Tibial artery (tissue), 4 donors: Measurements from ENCODE around the gene ARHGAP24.

Source experiments
- DNase-seq, 2 donors: peaks; one replicate each; pipeline ENCODE4 v3.0.0-alpha.2; 2019
- H3K27ac ChIP-seq, 2 donors: fragments of 200-600 bp; sonication (generic) in 1 of 2; 1 replicate in 1 of 2; 2 replicates in 1 of 2; pipeline ENCODE4 v1.5.1; 2018 to 2019; ENCODE audit warnings: mild to moderate bottlenecking in 1 of 2
- H3K27me3 ChIP-seq, 2 donors: fragments of 200-600 bp; sonication (generic) in 1 of 2; one replicate each; pipeline versions ENCODE4 v1.5.1 to v1.6.0; 2016 to 2019
- H3K36me3 ChIP-seq, 3 donors: fragments of 200-600 bp; sonication (generic) in 2 of 3; one replicate each; pipeline ENCODE4 v1.5.1; 2016 to 2019; ENCODE audit warnings: mild to moderate bottlenecking in 2 of 3
- H3K4me1 ChIP-seq, 4 donors: fragments of 200-600 bp; sonication (generic) in 2 of 4; 1 replicate in 3 of 4; 2 replicates in 1 of 4; pipeline ENCODE4 v1.5.1; 2016 to 2019
- H3K4me3 ChIP-seq, 2 donors: fragments of 200-600 bp; sonication (generic) in 1 of 2; 1 replicate in 1 of 2; 2 replicates in 1 of 2; pipeline ENCODE4 v1.5.1; 2018 to 2019; ENCODE audit warnings: mild to moderate bottlenecking in 2 of 2
- H3K9me3 ChIP-seq, 3 donors: fragments of 200-600 bp; sonication (generic) in 1 of 3; one replicate each; pipeline ENCODE4 v1.5.1; 2016 to 2019
- intact Hi-C: fragments of 100-400 bp; cut with DNase I; formaldehyde crosslinking; loops from one replicate; pipeline ENCODE4 v1.15.0; 2023; ENCODE audit warnings: low total_unique reads
- TF ChIP-seq, protein P1 (sequence below), 2 experiments: fragments of 200-600 bp in 1 of 2; fragments of 450-650 bp in 1 of 2; IDR thresholded peaks; one replicate each; pipeline ENCODE4 v1.5.1; 2017 to 2019; ENCODE audit warnings: antibody characterized with exemption in 2 of 2, mild to moderate bottlenecking in 1 of 2, moderate library complexity in 1 of 2

The ARHGAP24 gene

DNA sequence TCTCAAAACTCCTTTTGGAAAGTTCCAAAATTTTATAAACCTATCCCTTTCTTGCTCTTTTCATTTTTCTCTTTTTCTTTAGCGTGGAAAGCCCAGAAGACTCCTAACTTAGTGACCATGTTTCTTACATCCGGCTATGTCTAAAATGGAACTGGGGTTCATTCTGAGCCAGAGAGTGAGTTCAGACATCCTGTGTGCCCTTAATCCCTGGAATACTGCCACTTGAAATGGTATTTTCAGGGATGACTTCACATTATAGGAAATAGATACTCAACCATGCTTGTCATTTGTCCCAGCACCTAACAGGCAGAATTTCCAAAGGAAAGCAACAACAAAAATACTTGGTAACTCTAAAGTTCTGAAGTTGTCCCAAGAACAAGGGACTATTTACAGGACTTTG is 379.6 kb downstream of the ARHGAP24 start:
- no peak overlapping the region for H3K27ac ChIP-seq
- intact Hi-C loops = no loop called here

DNA sequence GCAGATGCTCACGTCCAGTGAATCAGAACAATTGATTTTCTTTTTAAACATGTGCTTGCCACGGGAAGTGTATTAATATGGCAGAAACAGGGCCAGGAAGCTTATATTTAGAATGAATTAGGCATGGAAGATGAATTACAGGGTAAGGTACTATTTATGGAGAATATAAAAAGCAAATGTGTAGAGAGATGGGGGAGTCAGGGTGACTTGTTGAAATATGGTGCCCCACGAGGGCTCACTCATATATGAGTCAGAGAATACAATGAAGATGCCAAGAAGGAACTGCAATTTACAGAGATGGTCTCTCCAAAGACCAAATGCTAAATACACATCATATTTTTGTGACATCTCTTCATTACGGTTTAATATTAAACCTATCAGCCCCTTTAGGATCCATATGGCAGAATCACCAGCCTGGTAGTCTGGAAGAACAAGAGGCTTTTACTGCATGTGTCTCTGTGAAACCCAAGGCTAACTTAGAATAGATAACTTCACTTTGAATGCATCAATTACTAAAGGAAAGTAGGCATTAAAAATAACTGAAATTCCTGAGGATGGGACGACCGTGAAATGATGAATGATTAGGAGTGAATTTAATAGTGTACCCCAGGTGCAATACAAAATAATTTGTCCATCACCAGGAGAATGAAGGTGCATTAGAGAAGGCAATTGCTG is 385.3 kb downstream of the ARHGAP24 start:
- H3K36me3 ChIP-seq = no peaks in the 10 kb centered on the region
- peak overlapping the region; percentile 35 to 48 for H3K27ac ChIP-seq
- peaks cover 0 to 49% (median 17%) of the 10 kb centered on the region in 4 donors for H3K4me1 ChIP-seq
- TF ChIP-seq, protein P1, sequence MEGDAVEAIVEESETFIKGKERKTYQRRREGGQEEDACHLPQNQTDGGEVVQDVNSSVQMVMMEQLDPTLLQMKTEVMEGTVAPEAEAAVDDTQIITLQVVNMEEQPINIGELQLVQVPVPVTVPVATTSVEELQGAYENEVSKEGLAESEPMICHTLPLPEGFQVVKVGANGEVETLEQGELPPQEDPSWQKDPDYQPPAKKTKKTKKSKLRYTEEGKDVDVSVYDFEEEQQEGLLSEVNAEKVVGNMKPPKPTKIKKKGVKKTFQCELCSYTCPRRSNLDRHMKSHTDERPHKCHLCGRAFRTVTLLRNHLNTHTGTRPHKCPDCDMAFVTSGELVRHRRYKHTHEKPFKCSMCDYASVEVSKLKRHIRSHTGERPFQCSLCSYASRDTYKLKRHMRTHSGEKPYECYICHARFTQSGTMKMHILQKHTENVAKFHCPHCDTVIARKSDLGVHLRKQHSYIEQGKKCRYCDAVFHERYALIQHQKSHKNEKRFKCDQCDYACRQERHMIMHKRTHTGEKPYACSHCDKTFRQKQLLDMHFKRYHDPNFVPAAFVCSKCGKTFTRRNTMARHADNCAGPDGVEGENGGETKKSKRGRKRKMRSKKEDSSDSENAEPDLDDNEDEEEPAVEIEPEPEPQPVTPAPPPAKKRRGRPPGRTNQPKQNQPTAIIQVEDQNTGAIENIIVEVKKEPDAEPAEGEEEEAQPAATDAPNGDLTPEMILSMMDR (IDR thresholded peaks at IDR 0.05) = no peak
- H3K9me3 ChIP-seq = no peaks in the 10 kb centered on the region
- no peaks in the 10 kb centered on the region for H3K27me3 ChIP-seq
- intact Hi-C loops = no loop called here
- no peak overlapping the region for H3K4me3 ChIP-seq
- DNase-seq = no peak

More for the DNA sequence above, 379.6 kb downstream of the ARHGAP24 start:
- Histone ChIP-seq H3K4me3 (no peak overlapping the region), H3K9me3 (no peaks in the 10 kb centered on the region), H3K4me1 (peaks cover 0 to 10% (median 1%) of the 10 kb centered on the region in 4 donors), H3K36me3 (no peaks in the 10 kb centered on the region), H3K27me3 (no peaks in the 10 kb centered on the region)
- DNase-seq = no peak
- TF ChIP-seq, protein P1 (IDR thresholded peaks at IDR 0.05) = no peak

DNA sequence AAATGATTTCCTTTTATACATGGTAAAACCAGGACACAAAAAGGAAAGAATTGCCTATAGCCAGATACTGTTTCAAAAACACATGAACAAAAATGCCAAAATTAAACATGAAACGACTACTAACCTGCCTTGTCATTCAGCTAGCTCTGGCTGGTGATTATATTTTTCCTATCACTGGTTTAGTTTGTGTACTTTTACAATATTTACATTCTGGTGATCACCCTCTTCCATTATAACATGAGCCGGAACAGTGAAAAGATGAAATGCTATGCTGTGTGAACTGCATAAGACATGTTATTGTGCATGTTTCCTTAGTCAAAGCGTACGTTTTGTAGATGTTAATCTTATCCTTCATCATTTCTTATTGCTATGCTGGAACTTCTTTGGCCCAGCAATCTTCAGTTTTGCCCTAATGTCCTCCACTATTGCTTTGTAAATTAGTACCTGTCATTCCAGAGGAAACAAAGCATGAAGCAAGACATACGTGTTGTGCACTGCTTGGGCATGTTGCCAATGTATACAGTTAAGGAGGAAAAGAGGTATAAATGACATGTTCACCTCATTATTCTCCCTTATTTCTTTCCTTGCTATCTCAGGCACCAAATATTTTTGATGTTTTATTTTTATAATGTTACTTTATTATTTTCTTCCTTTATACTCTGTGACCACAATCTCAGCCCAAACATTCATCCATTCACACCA is 386.3 kb downstream of the ARHGAP24 start:
- intact Hi-C loops = no loop called here
- DNase-seq = no peak
- peak overlapping the region; percentile 11 to 41 for H3K27ac ChIP-seq
- H3K27me3 ChIP-seq = no peaks in the 10 kb centered on the region
- peaks cover 0 to 56% (median 17%) of the 10 kb centered on the region in 4 donors for H3K4me1 ChIP-seq
- TF ChIP-seq, protein P1 (IDR thresholded peaks at IDR 0.05) = no peak
- no peak overlapping the region for H3K4me3 ChIP-seq
- H3K36me3 ChIP-seq = no peaks in the 10 kb centered on the region
- H3K9me3 ChIP-seq = no peaks in the 10 kb centered on the region

DNA sequence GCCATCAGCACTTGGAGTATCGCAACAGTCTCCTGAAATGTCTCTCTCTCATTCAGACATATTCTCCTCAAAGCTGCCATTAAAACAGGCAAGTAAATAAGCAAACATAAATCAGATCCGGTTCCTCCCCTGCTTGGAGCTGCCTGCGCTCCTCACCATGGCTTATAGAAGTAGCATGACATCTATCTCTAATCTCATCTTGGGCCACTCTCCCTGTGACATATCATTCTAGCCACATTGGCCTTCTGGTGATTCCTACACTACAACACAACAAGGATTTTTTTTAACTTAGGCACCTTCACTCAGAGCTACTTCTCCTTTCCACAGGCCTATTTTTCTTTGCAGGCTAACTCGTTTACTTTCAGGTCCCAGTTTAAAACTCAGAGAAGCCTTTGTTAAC is 387.9 kb downstream of the ARHGAP24 start:
- H3K27ac ChIP-seq = peak overlapping the region in 1 of 2 donors; percentile 27
- TF ChIP-seq, protein P1 (IDR thresholded peaks at IDR 0.05) = no peak
- H3K36me3 ChIP-seq = no peaks in the 10 kb centered on the region
- peaks cover 0 to 72% (median 24%) of the 10 kb centered on the region in 4 donors for H3K4me1 ChIP-seq
- DNase-seq = no peak
- no peaks in the 10 kb centered on the region for H3K9me3 ChIP-seq
- intact Hi-C loops = no loop called here
- no peak overlapping the region for H3K4me3 ChIP-seq
- no peaks in the 10 kb centered on the region for H3K27me3 ChIP-seq

DNA sequence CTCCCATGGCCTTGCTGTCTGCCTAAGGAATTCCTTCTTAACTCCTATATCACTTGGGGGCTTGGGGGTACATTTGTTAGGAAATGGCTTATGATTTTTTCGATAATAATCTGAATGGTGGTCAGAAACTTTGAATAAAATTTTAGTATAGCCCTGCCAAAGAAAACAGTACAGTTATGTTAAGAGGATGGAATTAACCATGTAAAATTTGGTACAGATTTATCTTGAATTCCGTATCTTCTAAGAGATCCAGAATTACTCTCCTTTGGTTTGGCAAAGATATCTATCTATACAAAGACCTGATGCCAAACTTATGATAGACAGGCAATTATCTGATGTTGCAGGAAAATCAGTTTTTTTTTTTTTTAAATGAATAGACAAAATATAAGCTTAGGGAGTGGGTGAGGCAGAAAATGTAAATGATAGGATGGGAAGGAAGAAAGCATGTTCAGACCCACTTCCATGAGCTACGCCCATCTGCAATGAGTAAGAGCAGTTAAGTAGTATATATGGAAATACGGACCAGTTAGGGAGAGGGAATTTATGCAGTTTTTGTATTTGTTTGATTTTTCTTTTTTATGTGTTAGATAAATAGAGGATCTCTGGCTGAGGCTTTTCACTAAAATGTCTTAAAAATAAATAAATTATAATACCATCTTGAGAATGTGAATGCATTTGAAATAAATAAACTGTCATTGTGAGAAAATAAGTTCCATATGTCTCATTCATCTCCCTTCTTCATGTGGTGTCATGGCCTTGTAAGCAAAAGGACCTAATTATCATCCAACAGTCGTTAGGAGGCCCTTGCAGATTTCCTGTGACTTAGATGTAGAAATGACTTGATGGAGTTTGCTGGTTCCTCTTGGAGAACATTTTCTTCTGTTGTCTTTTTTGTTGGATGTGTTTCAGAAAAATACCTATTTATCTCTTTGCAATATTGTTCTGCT is 389.6 kb downstream of the ARHGAP24 start:
- intact Hi-C loops = no loop called here

More for the DNA sequence above, 389.6 kb downstream of the ARHGAP24 start:
- TF ChIP-seq, protein P1 (IDR thresholded peaks at IDR 0.05) = no peak
- no peaks in the 10 kb centered on the region for H3K9me3 ChIP-seq
- no peaks in the 10 kb centered on the region for H3K27me3 ChIP-seq
- H3K4me3 ChIP-seq = no peak overlapping the region
- no peak for DNase-seq
- H3K36me3 ChIP-seq = no peaks in the 10 kb centered on the region
- peaks cover 0 to 82% (median 27%) of the 10 kb centered on the region in 4 donors for H3K4me1 ChIP-seq
- H3K27ac ChIP-seq = peak overlapping the region in 1 of 2 donors; percentile 27
